ENCODE data around the gene KSR1. TPM values are rescaled to one million over a fixed set of nuclear protein-coding genes. Genes with fewer than 3 reads are reported as not detected.

Gene KSR1
- total and polyA plus RNA-seq, 9 of the 15 experiments (the other 6 are each of a cell fraction or from before 2014, with no cell fraction given) = 1.4 to 51.7 (median 18.4) TPM

DNA sequence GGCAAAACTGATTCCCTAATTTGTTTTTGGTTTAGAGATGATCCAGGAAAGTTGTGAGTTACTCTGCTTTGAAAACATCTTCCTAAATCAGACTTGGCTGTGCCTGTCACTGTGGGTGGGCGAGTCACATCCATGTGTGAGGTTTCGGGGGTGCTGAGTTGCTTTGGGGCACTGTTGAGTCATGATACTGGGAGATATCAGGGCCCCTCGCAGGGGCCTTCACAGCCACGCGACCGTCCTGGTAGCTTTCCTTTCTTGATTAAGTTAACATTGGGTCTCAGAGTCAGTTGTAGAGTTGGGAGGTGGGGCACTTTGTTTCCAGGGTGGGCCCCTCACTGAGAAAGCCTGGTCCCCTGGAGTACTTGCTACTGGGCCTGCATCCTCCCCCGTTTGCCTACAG lies 116.4 kb downstream of the KSR1 start:
- no peak overlapping the region for H3K4me3 ChIP-seq
- H3K27ac ChIP-seq (ENCODE audit: extremely low read depth, low read depth, low read length) = peak overlapping the region; percentile 92
- peak overlapping the region; percentile 74 to 80; a peak in 3 of 4 replicates for H3K9ac ChIP-seq (ENCODE audit: insufficient read depth in 1 of 2, low read depth in 2 of 2, low read length in 2 of 2)
- H3K9me1 ChIP-seq (ENCODE audit: control insufficient read depth, insufficient read depth, low read length) = peaks cover 4% of the 10 kb centered on the region
- in situ Hi-C loops (cut with MboI) (no loop called here), intact Hi-C loops (cut with micrococcal nuclease) (loop anchor here (10.0 kb wide), 3 partner anchors 78 to 488 kb away; no protein-coding TSS in a partner anchor)
- BruUV-seq (replicated peaks) = no TSS peak
- 8% methylated on average over 7 of the region's 7 CpGs for WGBS (ENCODE audit: insufficient coverage, low coverage, missing lambda C conversion rate)
- peaks cover 70 to 98% of the 10 kb centered on the region in 2 experiments for H3K4me1 ChIP-seq (replicated peaks in 1 of 2; ENCODE audit: control insufficient read depth in 2 of 2, insufficient read depth in 2 of 2, low read length in 2 of 2)
- ATAC-seq (no peak), DNase-seq (ENCODE audit: extremely low read depth in 1 of 4, low spot score in 3 of 4) (peak in 1 of 4 experiments; percentile 69), FAIRE-seq (peak; percentile 40)
- H3K79me2 ChIP-seq (ENCODE audit: control insufficient read depth, insufficient read depth, low read length) = peaks cover 97% of the 10 kb centered on the region
- H3K4me2 ChIP-seq (ENCODE audit: insufficient read depth, low read length) = peak overlapping the region; percentile 78
- ChIA-PET POLR2A (interaction anchor here (1.0 kb wide), 1 partner anchor 279 kb away, joined by 4 read pairs; the partner anchor contains the start of gene WSB1), CTCF (ENCODE audit: low intra/inter-chr PET ratio) (no interaction called here)
- no peaks in the 10 kb centered on the region for H4K20me1 ChIP-seq (replicated peaks; ENCODE audit: control insufficient read depth, insufficient read depth, low read length)
- peaks cover 7% of the 10 kb centered on the region; the same call in 2 of the 3 replicates for H3K36me3 ChIP-seq (ENCODE audit: control insufficient read depth, insufficient read depth, low read length)
- no peak overlapping the region for H2AFZ ChIP-seq (ENCODE audit: low read depth, low read length)
- H3K9me3 ChIP-seq (replicated peaks; ENCODE audit: control insufficient read depth, insufficient read depth, low read depth, low read length) = no peaks in the 10 kb centered on the region
- H3K27me3 ChIP-seq (ENCODE audit: control insufficient read depth in 2 of 2, insufficient read depth in 2 of 2, low read length in 2 of 2) = no peaks in the 10 kb centered on the region
- TF ChIP-seq BRCA1 (IDR thresholded peaks at IDR 0.05) (no peak), BRCA1 (CRISPR knock-in tag; IDR thresholded peaks at IDR 0.05) (no peak), NRF1 (conservative IDR thresholded peaks at IDR 0.05 in 1 of 2, IDR thresholded peaks at IDR 0.05 in 1 of 2) (no peak), DPF2 (IDR thresholded peaks at IDR 0.05) (0 out of 2 replicates have a peak, but pooled peaks have one; percentile 30), ZNF311 (CRISPR knock-in tag; IDR thresholded peaks at IDR 0.05) (no peak), ELF2 (CRISPR knock-in tag; IDR thresholded peaks at IDR 0.05) (no peak), POLR2AphosphoS2 (IDR thresholded peaks at IDR 0.05; ENCODE audit: low read length) (no peak), KAT7 (CRISPR knock-in tag; IDR thresholded peaks at IDR 0.05; ENCODE audit: borderline replicate concordance) (no peak), EP300 (IDR thresholded peaks at IDR 0.05; ENCODE audit: low read length) (peak; percentile 35; the same call in 1 of the 2 replicates), RUNX1 (IDR thresholded peaks at IDR 0.05; ENCODE audit: low read depth) (no peak), CREBBP (IDR thresholded peaks at IDR 0.05; ENCODE audit: low read depth, low read length) (no peak), NR2C1 (IDR thresholded peaks at IDR 0.05) (no peak), NR2C1 (tag; IDR thresholded peaks at IDR 0.05) (no peak), KLF6 (CRISPR knock-in tag; IDR thresholded peaks at IDR 0.05; ENCODE audit: borderline replicate concordance) (no peak), ZNF280A (IDR thresholded peaks at IDR 0.05; ENCODE audit: low read depth, partially characterized antibody) (no peak), MEF2A (IDR thresholded peaks at IDR 0.05; ENCODE audit: control insufficient read depth, low read depth, low read length) (no peak), STAT5B (CRISPR knock-in tag; IDR thresholded peaks at IDR 0.05) (no peak), CREM (IDR thresholded peaks at IDR 0.05; ENCODE audit: low read depth) (no peak), ZNF444 (CRISPR knock-in tag; IDR thresholded peaks at IDR 0.05) (no peak), ARID3A (IDR thresholded peaks at IDR 0.05; ENCODE audit: borderline replicate concordance, low read depth, low read length) (no peak), ZBTB9 (CRISPR knock-in tag; IDR thresholded peaks at IDR 0.05) (0 out of 2 replicates have a peak, but pooled peaks have one; percentile 59), ZNF121 (CRISPR knock-in tag; conservative IDR thresholded peaks at IDR 0.05) (no peak)
